ENCODE measurements around the gene C4orf51.

DNA sequence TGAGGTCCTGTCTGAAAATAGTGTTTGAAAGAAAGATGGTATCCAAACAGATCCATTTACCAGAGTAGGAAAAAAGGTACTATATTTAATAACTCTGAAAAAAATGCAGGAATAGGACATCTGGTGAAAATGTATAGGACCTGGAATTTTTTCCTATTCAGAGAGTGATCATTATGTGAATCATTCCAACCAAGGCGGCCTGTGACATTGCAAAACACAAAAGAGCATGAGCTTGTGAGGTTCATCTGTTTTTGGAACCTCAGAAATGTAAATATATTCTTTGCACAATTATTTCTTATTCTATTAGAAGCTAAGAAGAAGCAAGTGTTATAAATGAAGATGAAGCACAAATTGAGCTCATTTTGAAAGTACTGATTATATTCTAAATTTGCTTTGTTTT is 2.0 kb downstream of the C4orf51 start:
- TF ChIP-seq, protein P1, sequence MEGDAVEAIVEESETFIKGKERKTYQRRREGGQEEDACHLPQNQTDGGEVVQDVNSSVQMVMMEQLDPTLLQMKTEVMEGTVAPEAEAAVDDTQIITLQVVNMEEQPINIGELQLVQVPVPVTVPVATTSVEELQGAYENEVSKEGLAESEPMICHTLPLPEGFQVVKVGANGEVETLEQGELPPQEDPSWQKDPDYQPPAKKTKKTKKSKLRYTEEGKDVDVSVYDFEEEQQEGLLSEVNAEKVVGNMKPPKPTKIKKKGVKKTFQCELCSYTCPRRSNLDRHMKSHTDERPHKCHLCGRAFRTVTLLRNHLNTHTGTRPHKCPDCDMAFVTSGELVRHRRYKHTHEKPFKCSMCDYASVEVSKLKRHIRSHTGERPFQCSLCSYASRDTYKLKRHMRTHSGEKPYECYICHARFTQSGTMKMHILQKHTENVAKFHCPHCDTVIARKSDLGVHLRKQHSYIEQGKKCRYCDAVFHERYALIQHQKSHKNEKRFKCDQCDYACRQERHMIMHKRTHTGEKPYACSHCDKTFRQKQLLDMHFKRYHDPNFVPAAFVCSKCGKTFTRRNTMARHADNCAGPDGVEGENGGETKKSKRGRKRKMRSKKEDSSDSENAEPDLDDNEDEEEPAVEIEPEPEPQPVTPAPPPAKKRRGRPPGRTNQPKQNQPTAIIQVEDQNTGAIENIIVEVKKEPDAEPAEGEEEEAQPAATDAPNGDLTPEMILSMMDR (conservative IDR thresholded peaks at IDR 0.05; ENCODE audit: low read length), result no peak
- TF ChIP-seq EZH2phosphoT487 (IDR thresholded peaks at IDR 0.05; ENCODE audit: borderline replicate concordance), result no peak
